Hepatocyte (in vitro differentiated cells): ENCODE data around the gene ZFPM1. TPM values are rescaled to one million over a fixed set of nuclear protein-coding genes. Genes with fewer than 3 reads are reported as not detected.

Experiments
- DNase-seq: peaks from one replicate; pipeline ENCODE4 v3.0.0-alpha.2; 2016; ENCODE audit warnings: low spot score
- H2AFZ ChIP-seq: fragments of 200-600 bp; sonication (generic); 2 replicates; pipeline ENCODE4 v1.6.0; 2016; ENCODE audit warnings: antibody characterized with exemption, mild to moderate bottlenecking
- H3K27ac ChIP-seq: fragments of 200-600 bp; sonication (generic); 2 replicates; pipeline ENCODE4 v1.5.1; 2016; ENCODE audit warnings: mild to moderate bottlenecking
- H3K27me3 ChIP-seq: fragments of 200-600 bp; sonication (generic); 2 replicates; pipeline ENCODE4 v1.6.1; 2016
- H3K36me3 ChIP-seq: fragments of 200-600 bp; sonication (generic); replicated peaks from 2 replicates; pipeline ENCODE4 v1.5.1; 2016; ENCODE audit warnings: low read depth; ENCODE audit not compliant: insufficient read depth
- H3K4me1 ChIP-seq: fragments of 200-600 bp; sonication (generic); 2 replicates; pipeline ENCODE4 v1.5.1; 2016; ENCODE audit warnings: mild to moderate bottlenecking, moderate library complexity; ENCODE audit not compliant: insufficient read depth
- H3K4me2 ChIP-seq: fragments of 200-600 bp; sonication (generic); 2 replicates; pipeline ENCODE4 v1.6.0; 2016
- H3K4me3 ChIP-seq: fragments of 200-600 bp; sonication (generic); 2 replicates; pipeline ENCODE4 v1.5.1; 2016; ENCODE audit warnings: mild to moderate bottlenecking
- H3K79me2 ChIP-seq: fragments of 200-600 bp; sonication (generic); 2 replicates; pipeline ENCODE4 v1.6.0; 2017; ENCODE audit warnings: mild to moderate bottlenecking
- H3K9me2 ChIP-seq: fragments of 200-600 bp; sonication (generic); replicated peaks from 2 replicates; pipeline ENCODE4 v1.6.0; 2017; ENCODE audit warnings: mild to moderate bottlenecking; ENCODE audit not compliant: insufficient read depth
- H3K9me3 ChIP-seq: fragments of 200-600 bp; sonication (generic); 2 replicates; pipeline ENCODE4 v1.5.1; 2016; ENCODE audit warnings: low read depth, mild to moderate bottlenecking
- H4K20me1 ChIP-seq: fragments of 200-600 bp; sonication (generic); 2 replicates; pipeline ENCODE4 v1.6.0; 2016; ENCODE audit warnings: mild to moderate bottlenecking; ENCODE audit not compliant: insufficient read depth, poor library complexity, severe bottlenecking
- EZH2 ChIP-seq: fragments of 200-600 bp; sonication (generic); IDR thresholded peaks from 2 replicates; pipeline ENCODE4 v1.6.1; 2016; ENCODE audit warnings: antibody characterized with exemption, mild to moderate bottlenecking, borderline replicate concordance
- EZH2phosphoT487 ChIP-seq: fragments of 200-600 bp; sonication (generic); IDR thresholded peaks from one replicate; pipeline ENCODE4 v1.6.1; 2018; ENCODE audit warnings: antibody characterized with exemption, mild to moderate bottlenecking, low read depth, moderate library complexity; ENCODE audit not compliant: unreplicated experiment, severe bottlenecking
- WGBS: methylation state at CpG from one replicate; pipeline ENCODE4 v1.1.6; 2016; ENCODE audit warnings: low lambda C conversion rate; ENCODE audit errors: missing lambda C conversion rate; 5-methylcytosine and 5-hydroxymethylcytosine counted together
- polyA plus RNA-seq: library from polyadenylated mRNA; unstranded; fragments of >200 nt; fragmentation: Nextera tagmentation; extraction: Ambion mirVana; gene quantifications from 2 replicates; pipeline ENCODE4 v1.2.1, GENCODE V29; 2016
- total RNA-seq: library from RNA; depleted of rRNA; stranded (reverse); fragments of >200 nt; gene quantifications from 2 replicates; pipeline ENCODE4 v1.2.3, GENCODE V29; 2014
- TF ChIP-seq, protein P1 (sequence below): fragments of 200-600 bp; sonication (generic); IDR thresholded peaks from 2 replicates; pipeline ENCODE4 v1.5.1; 2016; ENCODE audit warnings: antibody characterized with exemption, mild to moderate bottlenecking; ENCODE audit not compliant: poor library complexity

Gene ZFPM1
- total and polyA plus RNA-seq, 2 experiments from 2014 or later = 4.1 to 11.9 TPM

DNA sequence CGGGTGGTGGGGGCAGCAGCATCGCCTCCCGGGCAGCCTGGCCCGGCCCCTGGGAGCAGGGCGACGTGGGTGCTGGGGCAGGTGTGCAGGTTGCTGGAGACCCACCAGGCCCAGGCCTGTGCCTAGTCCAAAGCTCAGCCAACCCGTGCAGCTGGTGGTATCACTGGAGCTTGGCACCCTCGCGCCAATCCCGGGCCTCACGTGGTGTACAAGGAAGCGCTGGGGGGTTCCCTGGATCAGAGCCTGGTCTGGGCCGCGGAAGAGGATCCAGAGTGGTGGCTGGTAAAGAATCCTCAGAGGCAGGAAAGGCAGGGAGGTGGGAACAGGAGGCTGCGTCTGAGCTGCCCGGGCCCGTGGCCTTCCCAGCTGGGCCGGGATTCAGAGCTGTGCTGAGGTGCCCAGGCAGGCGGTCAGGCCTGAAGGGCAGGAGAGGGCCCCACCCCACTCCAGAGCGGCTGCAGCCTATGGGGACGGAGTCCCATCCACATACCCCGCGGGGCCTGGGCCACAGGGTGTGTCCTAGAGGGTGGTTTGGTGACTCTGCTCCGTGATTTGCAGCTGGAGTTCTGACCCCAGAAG lies 36.2 kb downstream of the ZFPM1 start:
- peak overlapping the region; percentile 41 for H3K4me2 ChIP-seq
- H3K9me2 ChIP-seq = no peaks in the 10 kb centered on the region
- H3K27ac ChIP-seq = peak overlapping the region; percentile 94
- H3K79me2 ChIP-seq = peaks cover 17% of the 10 kb centered on the region
- peak; percentile 67 for DNase-seq
- TF ChIP-seq, protein P1, sequence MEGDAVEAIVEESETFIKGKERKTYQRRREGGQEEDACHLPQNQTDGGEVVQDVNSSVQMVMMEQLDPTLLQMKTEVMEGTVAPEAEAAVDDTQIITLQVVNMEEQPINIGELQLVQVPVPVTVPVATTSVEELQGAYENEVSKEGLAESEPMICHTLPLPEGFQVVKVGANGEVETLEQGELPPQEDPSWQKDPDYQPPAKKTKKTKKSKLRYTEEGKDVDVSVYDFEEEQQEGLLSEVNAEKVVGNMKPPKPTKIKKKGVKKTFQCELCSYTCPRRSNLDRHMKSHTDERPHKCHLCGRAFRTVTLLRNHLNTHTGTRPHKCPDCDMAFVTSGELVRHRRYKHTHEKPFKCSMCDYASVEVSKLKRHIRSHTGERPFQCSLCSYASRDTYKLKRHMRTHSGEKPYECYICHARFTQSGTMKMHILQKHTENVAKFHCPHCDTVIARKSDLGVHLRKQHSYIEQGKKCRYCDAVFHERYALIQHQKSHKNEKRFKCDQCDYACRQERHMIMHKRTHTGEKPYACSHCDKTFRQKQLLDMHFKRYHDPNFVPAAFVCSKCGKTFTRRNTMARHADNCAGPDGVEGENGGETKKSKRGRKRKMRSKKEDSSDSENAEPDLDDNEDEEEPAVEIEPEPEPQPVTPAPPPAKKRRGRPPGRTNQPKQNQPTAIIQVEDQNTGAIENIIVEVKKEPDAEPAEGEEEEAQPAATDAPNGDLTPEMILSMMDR = no peak
- WGBS = 84% methylated on average over 24 of the region's 24 CpGs
- peaks cover 25% of the 10 kb centered on the region for H3K4me1 ChIP-seq
- no peaks in the 10 kb centered on the region for H3K27me3 ChIP-seq
- H3K4me3 ChIP-seq = no peak overlapping the region
- H3K36me3 ChIP-seq = no peaks in the 10 kb centered on the region
- no peak overlapping the region for H2AFZ ChIP-seq
- peaks cover 2% of the 10 kb centered on the region for H4K20me1 ChIP-seq
- H3K9me3 ChIP-seq = no peaks in the 10 kb centered on the region

DNA sequence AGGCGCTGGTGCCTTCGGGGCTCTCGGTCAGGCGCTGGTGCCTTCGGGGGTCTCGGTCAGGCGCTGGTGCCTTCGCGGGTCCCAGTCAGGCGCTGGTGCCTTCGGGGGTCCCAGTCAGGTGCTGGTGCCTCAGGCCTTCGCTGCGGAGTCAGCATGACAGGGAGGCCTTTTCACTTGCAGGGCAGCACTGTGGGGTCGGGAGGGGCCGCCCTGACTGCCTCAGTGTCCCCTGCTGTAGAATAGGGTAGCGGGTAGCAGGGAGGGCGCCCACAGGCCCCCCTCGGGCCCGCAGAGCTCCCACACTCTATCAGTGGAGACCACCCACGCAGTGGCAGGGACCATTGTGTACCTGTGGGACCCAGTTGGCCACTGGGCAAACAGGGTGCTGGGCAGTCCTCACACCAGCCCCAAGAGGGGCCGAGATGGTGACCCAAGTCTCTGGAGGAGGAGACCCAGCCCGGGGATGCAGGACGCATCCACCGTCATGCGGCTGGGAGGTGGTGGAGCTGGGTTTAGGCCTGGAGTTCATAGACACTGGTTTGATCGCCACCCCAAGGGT lies 38.0 kb downstream of the ZFPM1 start:
- no peak overlapping the region for H3K27ac ChIP-seq
- H3K79me2 ChIP-seq = peaks cover 5% of the 10 kb centered on the region
- H3K4me2 ChIP-seq = no peak overlapping the region
- DNase-seq = no peak
- no peaks in the 10 kb centered on the region for H3K9me2 ChIP-seq
- H3K9me3 ChIP-seq = no peaks in the 10 kb centered on the region
- no peaks in the 10 kb centered on the region for H4K20me1 ChIP-seq
- 96% methylated on average over 21 of the region's 26 CpGs for WGBS
- H3K36me3 ChIP-seq = no peaks in the 10 kb centered on the region
- H3K4me1 ChIP-seq = peaks cover 29% of the 10 kb centered on the region
- no peak for TF ChIP-seq EZH2
- no peak overlapping the region for H3K4me3 ChIP-seq
- H3K27me3 ChIP-seq = no peaks in the 10 kb centered on the region
- H2AFZ ChIP-seq = no peak overlapping the region

DNA sequence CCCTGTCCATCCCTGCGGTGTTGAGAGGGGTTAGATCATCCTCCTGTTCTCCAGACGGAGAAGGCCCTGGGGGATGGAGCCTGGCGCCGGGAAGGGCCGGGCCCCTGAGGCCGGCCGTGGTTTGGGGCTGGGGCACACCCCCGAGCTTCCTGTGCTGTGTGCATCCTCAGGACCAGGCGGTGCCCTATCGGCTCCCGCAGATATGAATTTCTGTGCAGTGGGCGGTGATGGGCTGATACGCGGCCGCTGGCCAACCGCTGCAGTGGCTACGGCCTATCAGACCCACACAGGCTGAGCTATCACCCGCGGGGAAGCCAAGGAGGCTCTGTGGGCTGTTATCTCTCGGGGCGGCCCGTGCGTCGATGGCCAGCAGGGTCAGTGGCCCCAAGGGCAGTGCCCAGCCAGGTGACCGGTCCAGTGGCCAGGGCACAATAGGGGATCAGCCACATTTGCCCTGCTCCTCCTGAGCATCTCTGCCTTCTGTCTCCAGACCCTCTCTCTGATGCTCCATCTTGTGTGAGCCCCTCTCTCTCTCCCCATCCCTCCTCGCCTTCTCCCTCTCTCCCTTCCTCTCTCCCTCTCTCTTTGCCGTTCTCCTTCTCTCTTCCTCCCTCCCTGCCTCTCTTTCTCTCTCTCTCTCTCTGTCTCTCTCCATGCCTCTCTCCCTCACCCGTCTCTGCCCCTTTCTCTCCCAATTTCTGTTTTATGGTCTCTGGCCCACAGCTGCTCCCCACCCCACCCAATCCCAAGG lies 38.7 kb downstream of the ZFPM1 start:
- no peaks in the 10 kb centered on the region for H3K27me3 ChIP-seq
- no peak for DNase-seq
- peaks cover 2% of the 10 kb centered on the region for H3K79me2 ChIP-seq
- H2AFZ ChIP-seq = no peak overlapping the region
- TF ChIP-seq, protein P1 = no peak
- TF ChIP-seq EZH2 = no peak
- TF ChIP-seq EZH2phosphoT487 = no peak
- H3K4me1 ChIP-seq = peaks cover 31% of the 10 kb centered on the region
- H3K9me3 ChIP-seq = no peaks in the 10 kb centered on the region
- WGBS = 87% methylated on average over 27 of the region's 28 CpGs
- H3K27ac ChIP-seq = no peak overlapping the region
- H4K20me1 ChIP-seq = no peaks in the 10 kb centered on the region
- no peak overlapping the region for H3K4me2 ChIP-seq
- H3K9me2 ChIP-seq = no peaks in the 10 kb centered on the region
- no peaks in the 10 kb centered on the region for H3K36me3 ChIP-seq
- no peak overlapping the region for H3K4me3 ChIP-seq

DNA sequence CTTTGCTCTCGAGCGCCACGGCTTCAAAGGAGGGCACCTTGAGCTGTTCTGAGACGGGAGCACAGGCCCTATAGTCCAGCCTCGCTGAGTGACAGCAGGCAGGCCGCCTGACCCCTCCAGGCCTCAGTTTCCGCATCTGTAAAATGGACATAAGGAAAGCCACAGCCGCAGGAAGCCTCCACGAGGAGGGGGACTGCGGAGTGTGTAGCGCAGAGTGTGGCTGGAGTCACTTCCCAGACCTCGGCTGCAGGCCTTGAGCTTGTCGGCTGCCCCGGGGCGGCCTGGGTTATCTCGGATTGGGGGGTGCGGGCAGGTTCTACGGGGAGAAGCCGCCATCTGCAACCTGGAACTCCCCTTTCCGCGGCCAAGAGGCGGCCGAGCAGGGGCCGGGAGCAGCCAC lies 40.8 kb downstream of the ZFPM1 start:
- Histone ChIP-seq H4K20me1 (no peaks in the 10 kb centered on the region), H3K27me3 (no peaks in the 10 kb centered on the region), H3K36me3 (no peaks in the 10 kb centered on the region), H3K4me3 (no peak overlapping the region), H3K27ac (no peak overlapping the region), H2AFZ (no peak overlapping the region), H3K4me2 (no peak overlapping the region), H3K4me1 (peaks cover 37% of the 10 kb centered on the region), H3K9me2 (no peaks in the 10 kb centered on the region), H3K79me2 (peaks cover 2% of the 10 kb centered on the region), H3K9me3 (no peaks in the 10 kb centered on the region)
- 97% methylated on average over 23 of the region's 24 CpGs for WGBS
- TF ChIP-seq EZH2 (no peak), EZH2phosphoT487 (no peak)
- TF ChIP-seq, protein P1 = no peak
- no peak for DNase-seq
